NB4 (cell line): ENCODE measurements around the gene SLC9A3.

Experiments used
- CTCF ChIP-seq: IDR thresholded peaks from one replicate; pipeline ENCODE4 v1.5.1; 2012; ENCODE audit warnings: low read depth, low read length
- POLR2A ChIP-seq: IDR thresholded peaks from 2 replicates; pipeline ENCODE4 v1.6.1; 2011; ENCODE audit warnings: mild to moderate bottlenecking; ENCODE audit not compliant: insufficient read length; ENCODE audit errors: extremely low read depth

- no peak for TF ChIP-seq CTCF
- no peak for TF ChIP-seq POLR2A
Observed at GRCh38 chr5:527646-528628, 3.7 kb upstream of the SLC9A3 start.
